Stimulated activated naive B cell treated with anti-CD40 and anti-IgM and Interleukin-4, amounts not matched to agents 10 μg/mL and 1 μg/mL and 100 μg/mL, for 72 hours (primary cell): ENCODE data around the gene TMEM42.
A peak's percentile ranks its signal among the peaks of the same experiment; 100 is the strongest.

ENCODE experiments used
- ATAC-seq, 2 donors: fragments of 150-1000 bp; cut with Tn5 transposase; replicated peaks; 2 replicates each; pipeline ENCODE4 v1.10.0; 2021; ENCODE audit warnings: moderate library complexity in 1 of 2
- DNase-seq: peaks from one replicate; pipeline ENCODE4 v3.0.0; 2021
- H3K27ac Mint-ChIP-seq: one replicate; pipeline ENCODE4 v1.8.0; 2022; ENCODE audit warnings: mild to moderate bottlenecking, mixed read lengths
- H3K27me3 Mint-ChIP-seq, 2 donors: one replicate each; pipeline ENCODE4 v1.8.0; 2022; ENCODE audit warnings: mixed read lengths in 2 of 2
- H3K36me3 Mint-ChIP-seq, 2 donors: one replicate each; pipeline ENCODE4 v1.8.0; 2022; ENCODE audit warnings: mixed read lengths in 2 of 2, mild to moderate bottlenecking in 1 of 2
- H3K4me1 Mint-ChIP-seq, 2 donors: one replicate each; pipeline ENCODE4 v1.8.0; 2022; ENCODE audit warnings: mixed read lengths in 2 of 2, mild to moderate bottlenecking in 1 of 2
- H3K4me3 Mint-ChIP-seq, 2 donors: one replicate each; pipeline ENCODE4 v1.8.0; 2022; ENCODE audit warnings: mild to moderate bottlenecking in 2 of 2, mixed read lengths in 2 of 2, moderate library complexity in 1 of 2
- H3K9me3 Mint-ChIP-seq, 2 donors: one replicate each; pipeline ENCODE4 v1.8.0; 2022; ENCODE audit warnings: mixed read lengths in 2 of 2, mild to moderate bottlenecking in 1 of 2

Gene TMEM42

DNA sequence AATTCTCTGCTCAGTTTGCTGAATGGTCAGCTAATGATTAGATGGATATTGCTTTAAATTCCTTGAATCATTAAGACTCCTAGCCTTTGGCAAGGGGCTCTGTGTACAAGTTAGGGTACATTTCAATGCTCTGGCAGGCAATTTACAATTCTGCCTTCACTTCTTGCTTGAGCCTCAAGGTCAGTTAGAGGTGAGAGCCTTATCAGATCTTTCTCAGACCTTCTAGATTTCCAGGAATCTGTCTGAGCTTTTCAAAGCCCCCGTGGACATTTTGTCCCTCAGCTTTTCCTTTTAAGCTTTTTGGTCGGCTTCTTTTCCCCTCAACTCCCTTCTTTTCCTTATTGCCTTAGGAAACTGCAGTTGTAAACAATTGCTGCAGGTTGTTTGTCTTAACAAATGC, 47.4 kb downstream of the TMEM42 start:
- Mint-ChIP-seq H3K4me3 (no peak overlapping the region), H3K9me3 (peaks cover 3 to 8% of the 10 kb centered on the region in 2 donors), H3K27me3 (peaks cover 19 to 24% of the 10 kb centered on the region in 2 donors), H3K4me1 (peaks cover 0 to 2% of the 10 kb centered on the region in 2 donors), H3K27ac (no peak overlapping the region), H3K36me3 (peaks cover 0 to 4% of the 10 kb centered on the region in 2 donors)
- no peak for DNase-seq
- no peak for ATAC-seq

DNA sequence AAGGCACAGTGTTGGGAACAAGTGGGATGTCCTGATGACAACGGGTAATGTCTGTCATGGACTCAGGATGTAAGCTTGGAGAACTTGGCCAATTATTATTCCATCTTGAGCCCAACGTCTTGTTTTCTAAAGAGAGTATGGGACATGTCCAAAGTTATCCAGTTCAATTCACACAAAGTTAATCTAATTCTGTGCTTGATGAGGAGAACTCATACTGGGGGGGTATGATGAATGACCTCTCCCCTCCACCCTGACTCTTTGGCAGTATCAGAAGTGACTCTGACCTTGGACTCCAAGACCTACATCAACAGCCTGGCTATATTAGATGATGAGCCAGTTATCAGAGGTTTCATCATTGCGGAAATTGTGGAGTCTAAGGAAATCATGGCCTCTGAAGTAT, 49.0 kb downstream of the TMEM42 start:
- peaks cover 3 to 8% of the 10 kb centered on the region in 2 donors for H3K9me3 Mint-ChIP-seq
- peaks cover 19 to 24% of the 10 kb centered on the region in 2 donors for H3K27me3 Mint-ChIP-seq
- peaks cover 0 to 2% of the 10 kb centered on the region in 2 donors for H3K4me1 Mint-ChIP-seq
- DNase-seq (no peak), ATAC-seq (no peak)
- H3K27ac Mint-ChIP-seq, result no peak overlapping the region
- H3K36me3 Mint-ChIP-seq, result peaks cover 0 to 5% of the 10 kb centered on the region in 2 donors
- no peak overlapping the region for H3K4me3 Mint-ChIP-seq

DNA sequence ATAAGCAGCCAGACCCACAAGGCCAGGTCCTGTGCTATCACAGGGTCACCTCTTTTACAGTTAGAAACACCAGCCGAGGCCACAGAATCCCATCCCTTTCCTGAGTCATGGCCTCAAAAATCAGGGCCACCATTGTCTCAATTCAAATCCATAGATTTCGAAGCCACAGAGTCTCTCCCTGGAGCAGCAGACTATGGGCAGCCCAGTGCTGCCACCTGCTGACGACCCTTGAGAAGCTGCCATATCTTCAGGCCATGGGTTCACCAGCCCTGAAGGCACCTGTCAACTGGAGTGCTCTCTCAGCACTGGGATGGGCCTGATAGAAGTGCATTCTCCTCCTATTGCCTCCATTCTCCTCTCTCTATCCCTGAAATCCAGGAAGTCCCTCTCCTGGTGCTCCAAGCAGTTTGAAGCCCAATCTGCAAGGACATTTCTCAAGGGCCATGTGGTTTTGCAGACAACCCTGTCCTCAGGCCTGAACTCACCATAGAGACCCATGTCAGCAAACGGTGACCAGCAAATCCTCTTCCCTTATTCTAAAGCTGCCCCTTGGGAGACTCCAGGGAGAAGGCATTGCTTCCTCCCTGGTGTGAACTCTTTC, 52.3 kb downstream of the TMEM42 start:
- H3K36me3 Mint-ChIP-seq, result peaks cover 14 to 24% of the 10 kb centered on the region in 2 donors
- peak; percentile 85 to 88 for ATAC-seq
- peaks cover 10 to 17% of the 10 kb centered on the region in 2 donors for H3K27me3 Mint-ChIP-seq
- H3K4me3 Mint-ChIP-seq, result no peak overlapping the region
- peak; percentile 41 for DNase-seq
- no peak overlapping the region for H3K27ac Mint-ChIP-seq
- no peaks in the 10 kb centered on the region for H3K9me3 Mint-ChIP-seq
- H3K4me1 Mint-ChIP-seq, result peaks cover 0 to 2% of the 10 kb centered on the region in 2 donors

DNA sequence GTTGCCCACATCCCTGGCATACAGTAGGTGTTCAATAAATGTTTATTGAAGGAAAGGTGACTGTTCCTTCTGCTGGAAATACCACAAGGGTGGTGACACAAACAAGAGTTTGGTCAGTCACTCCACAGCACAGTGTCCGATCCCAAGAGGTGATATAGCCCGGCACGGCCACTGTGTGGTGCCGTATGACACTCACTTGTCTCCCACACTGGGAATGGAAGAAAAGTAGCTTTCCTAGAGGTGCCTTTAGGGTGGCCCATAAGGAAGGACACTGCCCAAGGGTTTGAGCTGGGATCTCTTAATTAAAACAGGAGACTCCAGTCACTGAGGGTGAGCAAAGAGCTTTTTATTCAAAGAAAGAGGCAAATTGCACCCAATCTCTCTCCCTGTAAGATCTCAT, 53.2 kb downstream of the TMEM42 start:
- ATAC-seq, result no peak
- no peak overlapping the region for H3K4me3 Mint-ChIP-seq
- no peak for DNase-seq
- peaks cover 9 to 10% of the 10 kb centered on the region in 2 donors for H3K27me3 Mint-ChIP-seq
- H3K27ac Mint-ChIP-seq, result no peak overlapping the region
- H3K36me3 Mint-ChIP-seq, result peaks cover 14 to 29% of the 10 kb centered on the region in 2 donors
- H3K4me1 Mint-ChIP-seq, result peaks cover 0 to 2% of the 10 kb centered on the region in 2 donors
- H3K9me3 Mint-ChIP-seq, result no peaks in the 10 kb centered on the region
